HepG2 (cell line): Measurements from ENCODE around the gene ETF1. TPM values are rescaled to one million over a fixed set of nuclear protein-coding genes. Genes with fewer than 3 reads are reported as not detected.
A peak's percentile ranks its signal among the peaks of the same experiment; 100 is the strongest.

Source experiments
- ATAC-seq: fragments of 200-7000 bp; cut with Tn5 transposase; 3 replicates; pipeline ENCODE4 v1.9.1; 2020; ENCODE audit warnings: mild to moderate bottlenecking, moderate library complexity
- BruUV-seq: library from RNA; stranded (reverse); fragments of 400-500 nt; replicated peaks from 2 replicates; lab custom pipeline; 2021; lab: Mats Ljungman, UMichigan
- CTCF ChIA-PET: fragments of 300-600 bp; formaldehyde crosslinking; extraction: SDS; loops from one replicate; lab custom pipeline; 2021; ENCODE audit warnings: low total read pairs, inconsistent platforms, low intra/inter-chr PET ratio; lab: Yijun Ruan, JAX
- POLR2A ChIA-PET: fragments of 350-600 bp; sonication (Branson Sonifier 250); formaldehyde crosslinking; loops from one replicate; lab custom pipeline; 2020; ENCODE audit warnings: antibody characterized with exemption, inconsistent platforms; lab: Yijun Ruan, JAX
- DNase-seq: peaks from one replicate; pipeline ENCODE4 v3.0.0-alpha.2; 2015; ENCODE audit warnings: low spot score
- FAIRE-seq: peaks from 3 replicates; lab custom pipeline; 2011; peaks lifted over from hg19 to GRCh38; lab: Jason Lieb, UNC
- H2AFZ ChIP-seq: one replicate; pipeline ENCODE4 v1.6.1; 2011; ENCODE audit warnings: low read length, inconsistent platforms
- H3K27ac ChIP-seq: fragments of 300-600 bp; 3 replicates; pipeline ENCODE4 v1.8.0; 2011; ENCODE audit warnings: mixed run types, mild to moderate bottlenecking, mixed read lengths, low read length, inconsistent platforms; ENCODE audit not compliant: insufficient read depth; ENCODE audit errors: extremely low read length
- H3K27me3 ChIP-seq, 2 experiments: fragments of 200-600 bp in 1 of 2; 2 replicates in 1 of 2; 3 replicates in 1 of 2; pipeline versions ENCODE4 v1.6.0 to v1.8.0; 2011; ENCODE audit warnings: low read length in 2 of 2, mild to moderate bottlenecking in 2 of 2, moderate library complexity in 2 of 2, inconsistent platforms in 1 of 2; ENCODE audit not compliant: insufficient read depth in 2 of 2, control insufficient read depth in 1 of 2
- H3K36me3 ChIP-seq, 2 experiments: fragments of 200-600 bp in 1 of 2; replicated peaks in 1 of 2; 2 replicates in 1 of 2; 3 replicates in 1 of 2; pipeline versions ENCODE4 v1.5.1 to v1.8.0; 2011; ENCODE audit warnings: low read length in 2 of 2, inconsistent platforms in 1 of 2; ENCODE audit not compliant: insufficient read depth in 2 of 2, control insufficient read depth in 1 of 2
- H3K4me1 ChIP-seq: 2 replicates; pipeline ENCODE4 v1.5.1; 2012; ENCODE audit warnings: low read length, inconsistent platforms; ENCODE audit not compliant: insufficient read depth
- H3K4me2 ChIP-seq: 2 replicates; pipeline ENCODE4 v1.6.0; 2011; ENCODE audit warnings: low read depth, low read length, inconsistent platforms
- H3K4me3 ChIP-seq, 3 experiments: fragments of 200-600 bp in 1 of 3; sonication (generic), shearing (Covaris generic) in 1 of 3; replicated peaks in 1 of 3; 2 replicates each; pipeline ENCODE4 v1.5.1; 2011 to 2016; ENCODE audit warnings: low read length in 3 of 3, inconsistent platforms in 2 of 3, low read depth in 2 of 3, mild to moderate bottlenecking in 2 of 3, control low read depth in 1 of 3, mixed read lengths in 1 of 3; ENCODE audit not compliant: insufficient read depth in 1 of 3
- H3K79me2 ChIP-seq: one replicate; pipeline ENCODE4 v1.6.1; 2011; ENCODE audit warnings: low read length, inconsistent platforms; ENCODE audit not compliant: insufficient read depth
- H3K9ac ChIP-seq: 2 replicates; pipeline ENCODE4 v1.6.0; 2011; ENCODE audit warnings: mild to moderate bottlenecking, low read depth, low read length, inconsistent platforms; ENCODE audit not compliant: insufficient read depth
- H3K9me3 ChIP-seq: 2 replicates; pipeline ENCODE4 v1.5.1; 2012; ENCODE audit warnings: mild to moderate bottlenecking, low read length
- H4K20me1 ChIP-seq: 2 replicates; pipeline ENCODE4 v1.6.0; 2011; ENCODE audit warnings: inconsistent platforms, mild to moderate bottlenecking, low read length, moderate library complexity; ENCODE audit not compliant: insufficient read depth
- FOXA3 ChIP-seq: IDR thresholded peaks from 2 replicates; pipeline ENCODE4 v1.6.1; 2016; ENCODE audit warnings: missing genetic modification reagents, missing compliant biosample characterization
- KDM5B ChIP-seq: sonication (generic); formaldehyde crosslinking; IDR thresholded peaks from 2 replicates; pipeline ENCODE4 v1.4.0; 2020; ENCODE audit warnings: missing genetic modification reagents, mild to moderate bottlenecking, borderline replicate concordance
- SIX1 ChIP-seq: sonication (generic); formaldehyde crosslinking; IDR thresholded peaks from 2 replicates; pipeline ENCODE4 v1.4.0; 2020; ENCODE audit warnings: missing genetic modification reagents, borderline replicate concordance
- SKI ChIP-seq: fragments of 450-650 bp; IDR thresholded peaks from one replicate; pipeline ENCODE4 v1.6.1; 2018; ENCODE audit warnings: mild to moderate bottlenecking; ENCODE audit not compliant: partially characterized antibody
- WGBS: methylation state at CpG from one replicate; pipeline ENCODE4 v1.1.6; 2017; ENCODE audit warnings: low lambda C conversion rate; 5-methylcytosine and 5-hydroxymethylcytosine counted together
- in situ Hi-C: cut with HindIII; loops from 2 replicates; pipeline ENCODE4 v1.10.0; 2017; ENCODE audit warnings: low pct_unique_long_range_greater_than_20kb; ENCODE audit not compliant: extremely low pct_ligation_motif_present
- intact Hi-C: fragments of 100-400 bp; cut with micrococcal nuclease; formaldehyde crosslinking; loops from one replicate; pipeline ENCODE4 v1.10.0; 2022; ENCODE audit not compliant: unreplicated experiment
- polyA plus RNA-seq, 8 experiments: library from polyadenylated mRNA; depleted of rRNA in 3 of 8; stranded (reverse) in 7 of 8; unstranded in 1 of 8; fragments of >200 nt; fragmentation: Illumina TruSeq in 4 of 8; extraction: Trizol in 4 of 8; gene quantifications; 2 replicates each; pipeline versions ENCODE4 v1.2.1 to v1.2.3, GENCODE V29; 2011 to 2016; ENCODE audit warnings: low read depth in 4 of 8, missing spikeins in 1 of 8, mixed read lengths in 1 of 8; ENCODE audit not compliant: insufficient read depth in 1 of 8
- total RNA-seq, 5 experiments: library from RNA; depleted of rRNA; stranded (reverse); fragments of >200 nt; fragmentation: Illumina TruSeq; extraction: Trizol; gene quantifications; 2 replicates each; pipeline ENCODE4 v1.2.3, GENCODE V29; 2016; ENCODE audit warnings: low read depth in 1 of 5
- TF ChIP-seq, protein P1 (sequence below): IDR thresholded peaks from 2 replicates; pipeline ENCODE4 v1.6.1; 2016; ENCODE audit warnings: mild to moderate bottlenecking, missing biosample characterization, missing genetic modification reagents

ETF1 gene
- total and polyA plus RNA-seq, 2 of the 13 experiments (the other 11 are each of a cell fraction or from before 2014, with no cell fraction given), result 52.1 to 184 TPM

DNA sequence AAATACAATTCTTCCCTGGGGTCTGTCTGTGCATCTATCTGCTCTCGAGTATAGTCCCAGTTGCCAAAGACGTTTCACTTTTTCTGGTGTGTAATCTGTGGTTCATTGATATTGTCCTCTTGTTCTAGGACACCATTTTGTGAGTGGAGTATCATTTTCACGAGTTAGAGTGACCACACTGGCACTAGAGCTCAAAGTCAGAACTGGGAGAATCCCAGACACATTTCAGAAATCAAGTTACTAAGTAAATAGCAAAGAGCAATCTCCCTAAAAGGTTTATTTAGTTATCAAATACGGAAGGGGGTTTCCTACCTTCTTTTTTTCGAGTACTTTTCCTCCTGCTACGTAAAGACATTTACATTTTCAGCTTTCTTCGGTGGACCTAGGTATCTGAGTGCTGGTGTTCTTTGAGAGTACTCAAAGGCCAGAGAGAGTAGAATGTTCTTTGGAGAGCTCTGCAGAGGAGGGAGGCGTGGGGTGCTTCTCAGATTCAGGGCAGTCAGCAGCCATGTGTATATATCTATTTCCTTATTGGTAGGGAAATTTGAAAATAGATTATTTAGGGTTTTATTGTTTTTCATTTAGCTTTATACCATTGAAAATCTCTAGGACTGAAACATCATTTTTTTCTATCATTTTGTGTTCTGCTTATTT is 41.1 kb upstream of the ETF1 start:
- no TSS peak for BruUV-seq

DNA sequence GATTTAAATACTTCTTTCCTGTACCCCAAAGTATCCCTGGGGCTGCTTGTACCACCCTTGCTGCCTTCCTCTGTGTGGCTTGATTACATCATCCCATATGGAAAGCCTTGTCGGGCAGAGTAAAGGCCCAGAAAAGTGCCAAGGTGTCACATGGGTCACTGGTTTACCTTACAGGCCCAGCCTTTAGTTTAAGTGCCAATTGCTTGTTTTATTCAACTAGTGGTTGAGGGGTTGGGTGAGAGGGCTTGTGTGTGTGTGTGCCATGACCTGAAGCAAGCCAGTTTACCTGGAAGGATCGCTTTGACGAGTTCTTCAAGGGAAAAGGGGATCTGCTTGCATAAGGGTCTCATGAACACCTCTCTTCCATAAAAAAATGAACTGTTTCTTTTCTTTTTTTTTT is 39.9 kb upstream of the ETF1 start:
- BruUV-seq, result no TSS peak
- no peaks in the 10 kb centered on the region for H4K20me1 ChIP-seq
- ChIA-PET CTCF (no interaction called here), POLR2A (no interaction called here)
- DNase-seq (no peak), ATAC-seq (no peak), FAIRE-seq (no peak)
- H3K79me2 ChIP-seq, result no peaks in the 10 kb centered on the region
- H3K4me3 ChIP-seq, result no peak overlapping the region
- H2AFZ ChIP-seq, result no peak overlapping the region
- no peak overlapping the region for H3K4me2 ChIP-seq
- H3K9ac ChIP-seq, result no peak overlapping the region
- no peaks in the 10 kb centered on the region for H3K36me3 ChIP-seq
- TF ChIP-seq KDM5B (CRISPR knock-in tag) (no peak), FOXA3 (no peak)
- intact Hi-C loops, result no loop called here
- H3K27me3 ChIP-seq, result 0 out of 5 replicates have a peak, but pooled peaks cover 0 to 1% of the 10 kb centered on the region in 2 experiments
- no peaks in the 10 kb centered on the region for H3K9me3 ChIP-seq
- in situ Hi-C loops, result no loop called here
- peaks cover 19% of the 10 kb centered on the region for H3K4me1 ChIP-seq
- no peak overlapping the region for H3K27ac ChIP-seq
- WGBS, result 56% methylated on average over 3 of the region's 3 CpGs

More for the DNA sequence above, 41.1 kb upstream of the ETF1 start:
- DNase-seq (peak; percentile 19), ATAC-seq (peak; percentile 63), FAIRE-seq (peak; percentile 4)
- H3K4me2 ChIP-seq, result peak overlapping the region; percentile 55
- ChIA-PET POLR2A (interaction anchor here (1.5 kb wide), 1 partner anchor 8 kb away, joined by 8 read pairs; the partner anchor contains the start of gene HSPA9), CTCF (no interaction called here)
- H4K20me1 ChIP-seq, result no peaks in the 10 kb centered on the region
- H3K9me3 ChIP-seq, result no peaks in the 10 kb centered on the region
- no peaks in the 10 kb centered on the region for H3K36me3 ChIP-seq
- intact Hi-C loops, result no loop called here
- TF ChIP-seq, protein P1, sequence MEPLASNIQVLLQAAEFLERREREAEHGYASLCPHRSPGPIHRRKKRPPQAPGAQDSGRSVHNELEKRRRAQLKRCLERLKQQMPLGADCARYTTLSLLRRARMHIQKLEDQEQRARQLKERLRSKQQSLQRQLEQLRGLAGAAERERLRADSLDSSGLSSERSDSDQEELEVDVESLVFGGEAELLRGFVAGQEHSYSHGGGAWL (CRISPR knock-in tag), result no peak
- peak; percentile 15; the same call in 1 of the 2 replicates for TF ChIP-seq FOXA3
- peak; percentile 93 for TF ChIP-seq SIX1 (CRISPR knock-in tag)
- TF ChIP-seq SKI, result peak; percentile 28
- H3K4me1 ChIP-seq, result peaks cover 17% of the 10 kb centered on the region
- in situ Hi-C loops, result no loop called here
- 5% methylated on average over 8 of the region's 8 CpGs for WGBS
- H3K27me3 ChIP-seq, result 0 out of 5 replicates have a peak, but pooled peaks cover 0 to 1% of the 10 kb centered on the region in 2 experiments
- no peak overlapping the region for H3K9ac ChIP-seq
- peak overlapping the region; percentile 21 for H2AFZ ChIP-seq
- H3K79me2 ChIP-seq, result no peaks in the 10 kb centered on the region
- no peak overlapping the region for H3K4me3 ChIP-seq
- no peak overlapping the region for H3K27ac ChIP-seq
